Stomach (tissue), 9 donors: Measurements from ENCODE around the gene MTF1. TPM values are rescaled to one million over a fixed set of nuclear protein-coding genes. Genes with fewer than 3 reads are reported as not detected.

Experiments used
- DNase-seq, 2 donors: peaks; one replicate each; pipeline versions ENCODE4 v3.0.0 to v3.0.0-alpha.2; 2013 to 2019
- H3K27ac ChIP-seq, 5 donors: fragments of 200-600 bp in 4 of 5; sonication (generic) in 4 of 5; one replicate each; pipeline ENCODE4 v1.5.1; 2013 to 2019; ENCODE audit warnings: mild to moderate bottlenecking in 1 of 5, moderate library complexity in 1 of 5
- H3K27me3 ChIP-seq, 3 donors: fragments of 200-600 bp; sonication (generic); one replicate each; pipeline ENCODE4 v1.5.1; 2017 to 2019; ENCODE audit warnings: mixed run types in 1 of 3
- H3K36me3 ChIP-seq, 4 donors: fragments of 200-600 bp; sonication (generic); 1 replicate in 3 of 4; 2 replicates in 1 of 4; pipeline ENCODE4 v1.5.1; 2016 to 2019
- H3K4me1 ChIP-seq, 4 donors: fragments of 200-600 bp; sonication (generic); one replicate each; pipeline ENCODE4 v1.5.1; 2016 to 2019
- H3K4me3 ChIP-seq, 4 donors: fragments of 200-600 bp; sonication (generic) in 3 of 4; one replicate each; pipeline ENCODE4 v1.5.1; 2016 to 2019; ENCODE audit warnings: mild to moderate bottlenecking in 1 of 4
- H3K9me3 ChIP-seq, 4 donors: fragments of 200-600 bp; sonication (generic); one replicate each; pipeline ENCODE4 v1.5.1; 2016 to 2019
- EP300 ChIP-seq: sonication (generic); formaldehyde crosslinking; IDR thresholded peaks from one replicate; pipeline ENCODE4 v1.6.1; 2017; ENCODE audit warnings: antibody characterized with exemption
- POLR2A ChIP-seq, 4 donors: fragments of 450-650 bp; IDR thresholded peaks; one replicate each; pipeline ENCODE4 v1.6.1; 2016; ENCODE audit warnings: antibody characterized with exemption in 4 of 4, control low read depth in 2 of 4, mild to moderate bottlenecking in 1 of 4, moderate library complexity in 1 of 4
- POLR2AphosphoS5 ChIP-seq, 3 donors: sonication (generic); formaldehyde crosslinking; IDR thresholded peaks; one replicate each; pipeline ENCODE4 v1.6.1; 2016; ENCODE audit warnings: antibody characterized with exemption in 3 of 3
- WGBS, 5 donors: extraction: QIAGEN DNeasy Blood & Tissue Kit in 3 of 5; methylation state at CpG; one replicate each; pipeline versions ENCODE4 v1.1.5 to v1.1.7; 2013 to 2018; 5-methylcytosine and 5-hydroxymethylcytosine counted together
- intact Hi-C: fragments of 100-400 bp; cut with DNase I; formaldehyde crosslinking; loops from one replicate; pipeline ENCODE4 v1.15.1; 2023; ENCODE audit warnings: low total_unique reads
- polyA plus RNA-seq, 3 donors: library from polyadenylated mRNA; stranded (reverse); fragments of 200-250 nt; gene quantifications; one replicate each; pipeline ENCODE4 v1.2.3, GENCODE V29; 2013
- total RNA-seq, 5 donors: library from RNA; depleted of rRNA; stranded (reverse); fragments of >200 nt; gene quantifications; one replicate each; pipeline versions ENCODE4 v1.1.0 to v1.2.3, GENCODE V29; 2014 to 2016
- TF ChIP-seq, protein P1 (sequence below), 7 experiments: fragments of 450-650 bp in 4 of 7; fragments of 200-600 bp in 3 of 7; sonication (generic) in 3 of 7; IDR thresholded peaks; one replicate each; pipeline ENCODE4 v1.5.1; 2016 to 2019; ENCODE audit warnings: antibody characterized with exemption in 7 of 7, control low read depth in 2 of 7, mild to moderate bottlenecking in 1 of 7
- donor health status: healthy with polysubstance abuse.
- donor health status: Bipolar disorder and iron deficiency.
- donor health status: healthy.

Gene MTF1
- total and polyA plus RNA-seq, 8 donors: 1.2 to 5.4 (median 2.8) TPM

DNA sequence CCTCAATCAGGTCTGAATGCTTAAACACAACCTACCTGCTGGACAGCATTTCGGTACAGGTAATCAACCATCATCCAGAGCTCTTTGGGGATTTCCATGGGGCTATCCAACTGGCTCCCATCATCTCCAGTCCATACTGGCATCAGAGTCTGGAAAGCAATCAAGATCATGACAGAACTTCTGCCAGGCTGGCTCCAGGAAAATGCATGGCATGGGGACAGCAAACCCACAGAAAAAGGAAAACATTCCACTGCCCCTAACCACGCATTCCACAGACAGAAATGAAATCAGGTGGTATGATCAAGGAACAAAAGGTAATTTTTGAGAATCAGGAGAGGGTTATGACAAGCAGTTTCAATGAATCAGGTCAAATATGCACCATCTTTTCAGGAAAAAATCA, 9.1 kb upstream of the MTF1 start:
- no peak overlapping the region for H3K27ac ChIP-seq
- peaks cover 63 to 100% (median 97%) of the 10 kb centered on the region in 4 donors for H3K36me3 ChIP-seq
- H3K4me1 ChIP-seq: no peaks in the 10 kb centered on the region
- H3K4me3 ChIP-seq: no peak overlapping the region
- 80 to 90% (median 84%) methylated on average over 2 of the region's 2 CpGs for WGBS, 5 donors
- intact Hi-C loops: no loop called here
- H3K27me3 ChIP-seq: no peaks in the 10 kb centered on the region
- H3K9me3 ChIP-seq: no peaks in the 10 kb centered on the region
- DNase-seq: no peak
- TF ChIP-seq POLR2A (IDR thresholded peaks at IDR 0.05) (no peak), EP300 (no peak), POLR2AphosphoS5 (IDR thresholded peaks at IDR 0.05) (no peak)
- TF ChIP-seq, protein P1, sequence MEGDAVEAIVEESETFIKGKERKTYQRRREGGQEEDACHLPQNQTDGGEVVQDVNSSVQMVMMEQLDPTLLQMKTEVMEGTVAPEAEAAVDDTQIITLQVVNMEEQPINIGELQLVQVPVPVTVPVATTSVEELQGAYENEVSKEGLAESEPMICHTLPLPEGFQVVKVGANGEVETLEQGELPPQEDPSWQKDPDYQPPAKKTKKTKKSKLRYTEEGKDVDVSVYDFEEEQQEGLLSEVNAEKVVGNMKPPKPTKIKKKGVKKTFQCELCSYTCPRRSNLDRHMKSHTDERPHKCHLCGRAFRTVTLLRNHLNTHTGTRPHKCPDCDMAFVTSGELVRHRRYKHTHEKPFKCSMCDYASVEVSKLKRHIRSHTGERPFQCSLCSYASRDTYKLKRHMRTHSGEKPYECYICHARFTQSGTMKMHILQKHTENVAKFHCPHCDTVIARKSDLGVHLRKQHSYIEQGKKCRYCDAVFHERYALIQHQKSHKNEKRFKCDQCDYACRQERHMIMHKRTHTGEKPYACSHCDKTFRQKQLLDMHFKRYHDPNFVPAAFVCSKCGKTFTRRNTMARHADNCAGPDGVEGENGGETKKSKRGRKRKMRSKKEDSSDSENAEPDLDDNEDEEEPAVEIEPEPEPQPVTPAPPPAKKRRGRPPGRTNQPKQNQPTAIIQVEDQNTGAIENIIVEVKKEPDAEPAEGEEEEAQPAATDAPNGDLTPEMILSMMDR (IDR thresholded peaks at IDR 0.05): no peak

DNA sequence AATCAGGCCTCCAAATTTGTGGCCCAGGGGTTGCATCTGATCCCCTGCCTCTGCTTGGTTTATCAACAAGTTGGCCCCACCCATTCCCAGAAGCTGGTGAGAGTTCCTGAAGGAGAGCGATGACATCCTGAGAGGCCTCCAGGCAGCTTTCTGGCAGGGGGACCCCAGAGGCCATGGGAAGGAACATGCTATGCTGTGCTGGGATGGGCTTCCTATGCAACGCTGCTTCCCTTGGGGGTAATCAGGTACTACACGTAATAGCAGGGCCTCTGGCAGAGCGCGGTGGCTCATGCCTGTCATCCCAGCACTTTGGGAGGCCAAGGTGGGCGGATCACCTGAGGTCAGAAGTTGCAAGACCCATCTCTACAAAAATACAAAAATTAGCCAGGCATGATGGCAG, 8.4 kb upstream of the MTF1 start:
- intact Hi-C loops: no loop called here
- H3K4me3 ChIP-seq: no peak overlapping the region
- TF ChIP-seq, protein P1 (IDR thresholded peaks at IDR 0.05): no peak
- TF ChIP-seq POLR2A (IDR thresholded peaks at IDR 0.05): no peak
- no peak for TF ChIP-seq EP300
- TF ChIP-seq POLR2AphosphoS5 (IDR thresholded peaks at IDR 0.05): no peak

GRCh38 chr1:37866491-37866890, 7.1 kb upstream of the MTF1 start:
- TF ChIP-seq EP300 (no peak), POLR2AphosphoS5 (IDR thresholded peaks at IDR 0.05) (no peak), POLR2A (IDR thresholded peaks at IDR 0.05) (no peak)
- TF ChIP-seq, protein P1 (IDR thresholded peaks at IDR 0.05): no peak
- H3K27ac ChIP-seq: no peak overlapping the region
- no peak for DNase-seq
- no peak overlapping the region for H3K4me3 ChIP-seq
- 92 to 95% (median 94%) methylated on average over 1 of the region's 1 CpG for WGBS, 5 donors
- no peaks in the 10 kb centered on the region for H3K27me3 ChIP-seq
- no peaks in the 10 kb centered on the region for H3K9me3 ChIP-seq
- H3K4me1 ChIP-seq: peaks cover 0 to 3% (median 0%) of the 10 kb centered on the region in 4 donors
- H3K36me3 ChIP-seq: peaks cover 54 to 100% (median 99%) of the 10 kb centered on the region in 4 donors
- intact Hi-C loops: no loop called here

More for the DNA sequence above, 8.4 kb upstream of the MTF1 start:
- 86 to 98% (median 95%) methylated on average over 5 to 6 of the region's 6 CpGs for WGBS, 5 donors
- no peak for DNase-seq
- Histone ChIP-seq H3K36me3 (peaks cover 61 to 100% (median 97%) of the 10 kb centered on the region in 4 donors), H3K4me1 (peaks cover 0 to 2% (median 0%) of the 10 kb centered on the region in 4 donors), H3K27me3 (no peaks in the 10 kb centered on the region), H3K27ac (no peak overlapping the region), H3K9me3 (no peaks in the 10 kb centered on the region)

GRCh38 chr1:37865348-37866120, 6.1 kb upstream of the MTF1 start:
- peaks cover under 1 to 7% (median under 1%) of the 10 kb centered on the region in 4 donors for H3K4me1 ChIP-seq
- no peaks in the 10 kb centered on the region for H3K27me3 ChIP-seq
- H3K9me3 ChIP-seq: no peaks in the 10 kb centered on the region
- H3K4me3 ChIP-seq: no peak overlapping the region
- TF ChIP-seq POLR2AphosphoS5 (IDR thresholded peaks at IDR 0.05): no peak
- no peak for TF ChIP-seq POLR2A (IDR thresholded peaks at IDR 0.05)
- TF ChIP-seq, protein P1 (IDR thresholded peaks at IDR 0.05): no peak
- TF ChIP-seq EP300: no peak
- no peak for DNase-seq
- peak overlapping the region in 2 of 5 donors; percentile 14 to 24 for H3K27ac ChIP-seq
- intact Hi-C loops: no loop called here
- WGBS, 5 donors: 77 to 87% (median 82%) methylated on average over 5 to 6 of the region's 6 CpGs
- peaks cover 48 to 97% (median 97%) of the 10 kb centered on the region in 4 donors for H3K36me3 ChIP-seq
